Left lung (tissue), 10 donors: ENCODE data around the gene COQ9. TPM values are rescaled to one million over a fixed set of nuclear protein-coding genes. Genes with fewer than 3 reads are reported as not detected.
"Not testable (repeated sequence)": the region's sequence is repeated elsewhere in the genome, so short reads cannot be mapped to it uniquely, and the experiment has no call there.

ENCODE experiments used
- ATAC-seq: fragments of 200-7000 bp; cut with Tn5 transposase; one replicate; pipeline ENCODE4 v1.9.1; 2020; ENCODE audit warnings: moderate library complexity
- DNase-seq, 4 donors: peaks; one replicate each; pipeline ENCODE4 v3.0.0-alpha.2; 2013 to 2020
- H3K27ac ChIP-seq, 2 donors: fragments of 200-600 bp; sonication (generic) in 1 of 2; one replicate each; pipeline versions ENCODE4 v1.5.0 to v1.8.0; 2020 to 2021
- H3K27me3 ChIP-seq, 2 donors: fragments of 200-600 bp; sonication (generic) in 1 of 2; one replicate each; pipeline versions ENCODE4 v1.5.0 to v1.8.0; 2020 to 2021
- H3K36me3 ChIP-seq, 2 donors: fragments of 200-600 bp; sonication (generic) in 1 of 2; one replicate each; pipeline versions ENCODE4 v1.5.0 to v1.8.0; 2020 to 2021
- H3K4me1 ChIP-seq, 2 donors: fragments of 200-600 bp; one replicate each; pipeline ENCODE4 v1.8.0; 2021
- H3K4me3 ChIP-seq, 2 donors: fragments of 200-600 bp; sonication (generic) in 1 of 2; one replicate each; pipeline versions ENCODE4 v1.5.0 to v1.8.0; 2020 to 2021; ENCODE audit warnings: mild to moderate bottlenecking in 1 of 2
- H3K9me3 ChIP-seq, 2 donors: fragments of 200-600 bp; sonication (generic) in 1 of 2; one replicate each; pipeline versions ENCODE4 v1.5.0 to v1.8.0; 2020 to 2021
- CTCF ChIP-seq, 2 donors: fragments of 200-600 bp; sonication (generic) in 1 of 2; IDR thresholded peaks; one replicate each; pipeline versions ENCODE4 v1.5.0 to v1.8.0; 2021; ENCODE audit warnings: antibody characterized with exemption in 2 of 2
- intact Hi-C, 2 donors: fragments of 100-400 bp; cut with DNase I; formaldehyde crosslinking; loops; one replicate each; pipeline versions ENCODE4 v1.11.2 to v1.14.2; 2022
- polyA plus RNA-seq, 6 donors: library from polyadenylated mRNA; unstranded; fragments of 120-200 nt; gene quantifications; one replicate each; pipeline ENCODE4 v1.2.1, GENCODE V29; 2013; ENCODE audit not compliant: insufficient read length in 6 of 6
- total RNA-seq, 2 donors: library from RNA; stranded (reverse); fragmentation: NEBNext Ultra II Directional; extraction: Animal tissue kit (Norgen Biotek cat#: 25700); gene quantifications; one replicate each; pipeline ENCODE4 v1.2.1, GENCODE V29; 2021
- donor health status: DM: no; HTN: yes; CAD: no.
- donor health status: DM: no; HTN: no; CAD: no.

Gene COQ9
- total and polyA plus RNA-seq, 8 donors, result 47.3 to 67.8 (median 60.7) TPM

- Histone ChIP-seq H3K27me3 (no peaks in the 10 kb centered on the region), H3K9me3 (no peaks in the 10 kb centered on the region), H3K27ac (no peak overlapping the region), H3K36me3 (no peaks in the 10 kb centered on the region), H3K4me3 (no peak overlapping the region), H3K4me1 (no peaks in the 10 kb centered on the region)
- TF ChIP-seq CTCF (IDR thresholded peaks at IDR 0.05), result no peak
- DNase-seq, result no peak
- intact Hi-C loops, result no loop called here
- no peak for ATAC-seq
These were observed 46.5 kb downstream of the COQ9 start for GRCh38 chr16:57493767-57494166.

- no peaks in the 10 kb centered on the region for H3K36me3 ChIP-seq
- no peaks in the 10 kb centered on the region for H3K27me3 ChIP-seq
- intact Hi-C loops, result no loop called here
- no peak overlapping the region for H3K4me3 ChIP-seq
- peaks cover 0 to 3% of the 10 kb centered on the region in 2 donors for H3K4me1 ChIP-seq
- ATAC-seq, result no peak
- peak in 1 of 4 donors; percentile 71 for DNase-seq
- no peak for TF ChIP-seq CTCF (IDR thresholded peaks at IDR 0.05)
- H3K9me3 ChIP-seq, result no peaks in the 10 kb centered on the region
- no peak overlapping the region for H3K27ac ChIP-seq
These were observed 49.8 kb downstream of the COQ9 start for GRCh38 chr16:57497121-57497520.

- DNase-seq, result peak in 1 of 4 donors; percentile 4
- Histone ChIP-seq H3K9me3 (no peaks in the 10 kb centered on the region), H3K4me3 (no peak overlapping the region), H3K4me1 (peaks cover 3 to 4% of the 10 kb centered on the region in 2 donors), H3K27me3 (no peaks in the 10 kb centered on the region), H3K36me3 (no peaks in the 10 kb centered on the region), H3K27ac (no peak overlapping the region)
- intact Hi-C loops, result no loop called here
- no peak for TF ChIP-seq CTCF (IDR thresholded peaks at IDR 0.05)
- ATAC-seq, result no peak
These were observed 50.8 kb downstream of the COQ9 start for GRCh38 chr16:57498031-57498430.

- ATAC-seq, H3K4me1 ChIP-seq, intact Hi-C loops, H3K4me3 ChIP-seq, H3K36me3 ChIP-seq, H3K27ac ChIP-seq, H3K27me3 ChIP-seq, H3K9me3 ChIP-seq: not testable (repeated sequence)
- DNase-seq, result peak in 1 of 4 donors; percentile 31
These were observed 52.7 kb downstream of the COQ9 start for GRCh38 chr16:57499941-57500340.

GRCh38 chr16:57500578-57501111, 53.4 kb downstream of the COQ9 start:
- H3K27me3 ChIP-seq, result no peaks in the 10 kb centered on the region
- no peak for ATAC-seq
- peaks cover 3 to 4% of the 10 kb centered on the region in 2 donors for H3K4me1 ChIP-seq
- intact Hi-C loops, result no loop called here
- no peak for TF ChIP-seq CTCF (IDR thresholded peaks at IDR 0.05)
- no peaks in the 10 kb centered on the region for H3K36me3 ChIP-seq
- no peaks in the 10 kb centered on the region for H3K9me3 ChIP-seq
- peak in 1 of 4 donors; percentile 68 for DNase-seq
- H3K27ac ChIP-seq, result no peak overlapping the region
- H3K4me3 ChIP-seq, result no peak overlapping the region

- Histone ChIP-seq H3K27ac (peak overlapping the region in 1 of 2 donors; percentile 53), H3K9me3 (no peaks in the 10 kb centered on the region), H3K4me1 (peaks cover 3 to 4% of the 10 kb centered on the region in 2 donors), H3K36me3 (no peaks in the 10 kb centered on the region), H3K27me3 (no peaks in the 10 kb centered on the region), H3K4me3 (no peak overlapping the region)
- DNase-seq, result peak in 1 of 4 donors; percentile 27
- intact Hi-C loops, result no loop called here
- TF ChIP-seq CTCF (IDR thresholded peaks at IDR 0.05), result no peak
- peak; percentile 23 for ATAC-seq
These were observed 54.2 kb downstream of the COQ9 start for GRCh38 chr16:57501492-57501891.
